HepG2 (cell line): ENCODE data around the gene UBE2G2. TPM values are rescaled to one million over a fixed set of nuclear protein-coding genes. Genes with fewer than 3 reads are reported as not detected.

ENCODE experiments used
- ATAC-seq: fragments of 200-7000 bp; cut with Tn5 transposase; 3 replicates; pipeline ENCODE4 v1.9.1; 2020; ENCODE audit warnings: mild to moderate bottlenecking, moderate library complexity
- BruUV-seq: library from RNA; stranded (reverse); fragments of 400-500 nt; replicated peaks from 2 replicates; lab custom pipeline; 2021; lab: Mats Ljungman, UMichigan
- CTCF ChIA-PET: fragments of 300-600 bp; formaldehyde crosslinking; extraction: SDS; loops from one replicate; lab custom pipeline; 2021; ENCODE audit warnings: low total read pairs, inconsistent platforms, low intra/inter-chr PET ratio; lab: Yijun Ruan, JAX
- POLR2A ChIA-PET: fragments of 350-600 bp; sonication (Branson Sonifier 250); formaldehyde crosslinking; loops from one replicate; lab custom pipeline; 2020; ENCODE audit warnings: antibody characterized with exemption, inconsistent platforms; lab: Yijun Ruan, JAX
- DNase-seq: peaks from one replicate; pipeline ENCODE4 v3.0.0-alpha.2; 2015; ENCODE audit warnings: low spot score
- FAIRE-seq: peaks from 3 replicates; lab custom pipeline; 2011; peaks lifted over from hg19 to GRCh38; lab: Jason Lieb, UNC
- H2AFZ ChIP-seq: one replicate; pipeline ENCODE4 v1.6.1; 2011; ENCODE audit warnings: low read length, inconsistent platforms
- H3K27ac ChIP-seq: fragments of 300-600 bp; 3 replicates; pipeline ENCODE4 v1.8.0; 2011; ENCODE audit warnings: mixed run types, mild to moderate bottlenecking, mixed read lengths, low read length, inconsistent platforms; ENCODE audit not compliant: insufficient read depth; ENCODE audit errors: extremely low read length
- H3K27me3 ChIP-seq, 2 experiments: fragments of 200-600 bp in 1 of 2; 2 replicates in 1 of 2; 3 replicates in 1 of 2; pipeline versions ENCODE4 v1.6.0 to v1.8.0; 2011; ENCODE audit warnings: low read length in 2 of 2, mild to moderate bottlenecking in 2 of 2, moderate library complexity in 2 of 2, inconsistent platforms in 1 of 2; ENCODE audit not compliant: insufficient read depth in 2 of 2, control insufficient read depth in 1 of 2
- H3K36me3 ChIP-seq, 2 experiments: fragments of 200-600 bp in 1 of 2; replicated peaks in 1 of 2; 2 replicates in 1 of 2; 3 replicates in 1 of 2; pipeline versions ENCODE4 v1.5.1 to v1.8.0; 2011; ENCODE audit warnings: low read length in 2 of 2, inconsistent platforms in 1 of 2; ENCODE audit not compliant: insufficient read depth in 2 of 2, control insufficient read depth in 1 of 2
- H3K4me1 ChIP-seq: 2 replicates; pipeline ENCODE4 v1.5.1; 2012; ENCODE audit warnings: low read length, inconsistent platforms; ENCODE audit not compliant: insufficient read depth
- H3K4me2 ChIP-seq: 2 replicates; pipeline ENCODE4 v1.6.0; 2011; ENCODE audit warnings: low read depth, low read length, inconsistent platforms
- H3K4me3 ChIP-seq, 3 experiments: fragments of 200-600 bp in 1 of 3; sonication (generic), shearing (Covaris generic) in 1 of 3; replicated peaks in 1 of 3; 2 replicates each; pipeline ENCODE4 v1.5.1; 2011 to 2016; ENCODE audit warnings: low read length in 3 of 3, inconsistent platforms in 2 of 3, low read depth in 2 of 3, mild to moderate bottlenecking in 2 of 3, control low read depth in 1 of 3, mixed read lengths in 1 of 3; ENCODE audit not compliant: insufficient read depth in 1 of 3
- H3K79me2 ChIP-seq: one replicate; pipeline ENCODE4 v1.6.1; 2011; ENCODE audit warnings: low read length, inconsistent platforms; ENCODE audit not compliant: insufficient read depth
- H3K9ac ChIP-seq: 2 replicates; pipeline ENCODE4 v1.6.0; 2011; ENCODE audit warnings: mild to moderate bottlenecking, low read depth, low read length, inconsistent platforms; ENCODE audit not compliant: insufficient read depth
- H3K9me3 ChIP-seq: 2 replicates; pipeline ENCODE4 v1.5.1; 2012; ENCODE audit warnings: mild to moderate bottlenecking, low read length
- H4K20me1 ChIP-seq: 2 replicates; pipeline ENCODE4 v1.6.0; 2011; ENCODE audit warnings: inconsistent platforms, mild to moderate bottlenecking, low read length, moderate library complexity; ENCODE audit not compliant: insufficient read depth
- BCL6 ChIP-seq: IDR thresholded peaks from 2 replicates; pipeline ENCODE4 v1.6.1; 2016; ENCODE audit warnings: missing genetic modification reagents, missing compliant biosample characterization
- GATAD2A ChIP-seq: IDR thresholded peaks from 2 replicates; pipeline ENCODE4 v1.6.1; 2016
- MED13 ChIP-seq: sonication (generic); formaldehyde crosslinking; IDR thresholded peaks from 2 replicates; pipeline ENCODE4 v1.5.0; 2020; ENCODE audit warnings: missing genetic modification reagents
- MXD4 ChIP-seq: IDR thresholded peaks from 2 replicates; pipeline ENCODE4 v1.6.1; 2016; ENCODE audit warnings: mild to moderate bottlenecking, missing biosample characterization, missing genetic modification reagents
- NFATC3 ChIP-seq: sonication (generic); formaldehyde crosslinking; IDR thresholded peaks from 2 replicates; pipeline ENCODE4 v1.5.1; 2020; ENCODE audit warnings: mild to moderate bottlenecking, missing genetic modification reagents
- NR2F2 ChIP-seq: IDR thresholded peaks from 2 replicates; pipeline ENCODE4 v1.6.1; 2012; ENCODE audit warnings: low read depth, inconsistent platforms, borderline replicate concordance
- ZFP1 ChIP-seq: IDR thresholded peaks from 2 replicates; pipeline ENCODE4 v1.6.1; 2016
- ZFP36 ChIP-seq: fragments of 150-350 bp; IDR thresholded peaks from 2 replicates; pipeline ENCODE4 v1.6.1; 2018; ENCODE audit warnings: borderline replicate concordance, low read length, low read depth; ENCODE audit not compliant: partially characterized antibody
- ZNF207 ChIP-seq: fragments of 450-650 bp; IDR thresholded peaks from 2 replicates; pipeline ENCODE4 v1.6.1; 2016; ENCODE audit warnings: antibody characterized with exemption, borderline replicate concordance
- ZNF317 ChIP-seq: sonication (generic); formaldehyde crosslinking; IDR thresholded peaks from 2 replicates; pipeline ENCODE4 v1.5.0; 2020; ENCODE audit warnings: mild to moderate bottlenecking, missing genetic modification reagents
- ZNF326 ChIP-seq: sonication (generic); formaldehyde crosslinking; IDR thresholded peaks from 2 replicates; pipeline ENCODE4 v1.4.0; 2020; ENCODE audit warnings: missing genetic modification reagents, borderline replicate concordance
- ZNF816 ChIP-seq: sonication (generic); formaldehyde crosslinking; IDR thresholded peaks from 2 replicates; pipeline ENCODE4 v1.8.0; 2022; ENCODE audit warnings: missing genetic modification reagents, mild to moderate bottlenecking, borderline replicate concordance
- ZNF891 ChIP-seq: sonication (generic); formaldehyde crosslinking; IDR thresholded peaks from 2 replicates; pipeline ENCODE4 v1.5.0; 2020; ENCODE audit warnings: mild to moderate bottlenecking, missing genetic modification reagents
- WGBS: methylation state at CpG from one replicate; pipeline ENCODE4 v1.1.6; 2017; ENCODE audit warnings: low lambda C conversion rate; 5-methylcytosine and 5-hydroxymethylcytosine counted together
- in situ Hi-C: cut with HindIII; loops from 2 replicates; pipeline ENCODE4 v1.10.0; 2017; ENCODE audit warnings: low pct_unique_long_range_greater_than_20kb; ENCODE audit not compliant: extremely low pct_ligation_motif_present
- intact Hi-C: fragments of 100-400 bp; cut with micrococcal nuclease; formaldehyde crosslinking; loops from one replicate; pipeline ENCODE4 v1.10.0; 2022; ENCODE audit not compliant: unreplicated experiment
- polyA plus RNA-seq, 8 experiments: library from polyadenylated mRNA; depleted of rRNA in 3 of 8; stranded (reverse) in 7 of 8; unstranded in 1 of 8; fragments of >200 nt; fragmentation: Illumina TruSeq in 4 of 8; extraction: Trizol in 4 of 8; gene quantifications; 2 replicates each; pipeline versions ENCODE4 v1.2.1 to v1.2.3, GENCODE V29; 2011 to 2016; ENCODE audit warnings: low read depth in 4 of 8, missing spikeins in 1 of 8, mixed read lengths in 1 of 8; ENCODE audit not compliant: insufficient read depth in 1 of 8
- total RNA-seq, 5 experiments: library from RNA; depleted of rRNA; stranded (reverse); fragments of >200 nt; fragmentation: Illumina TruSeq; extraction: Trizol; gene quantifications; 2 replicates each; pipeline ENCODE4 v1.2.3, GENCODE V29; 2016; ENCODE audit warnings: low read depth in 1 of 5
- TF ChIP-seq, protein P1 (sequence below): sonication (generic); formaldehyde crosslinking; IDR thresholded peaks from 2 replicates; pipeline ENCODE4 v1.4.0; 2020; ENCODE audit warnings: missing genetic modification reagents

The UBE2G2 gene
- total and polyA plus RNA-seq, 2 of the 13 experiments (the other 11 are each of a cell fraction or from before 2014, with no cell fraction given), result 55.4 to 92.0 TPM

DNA sequence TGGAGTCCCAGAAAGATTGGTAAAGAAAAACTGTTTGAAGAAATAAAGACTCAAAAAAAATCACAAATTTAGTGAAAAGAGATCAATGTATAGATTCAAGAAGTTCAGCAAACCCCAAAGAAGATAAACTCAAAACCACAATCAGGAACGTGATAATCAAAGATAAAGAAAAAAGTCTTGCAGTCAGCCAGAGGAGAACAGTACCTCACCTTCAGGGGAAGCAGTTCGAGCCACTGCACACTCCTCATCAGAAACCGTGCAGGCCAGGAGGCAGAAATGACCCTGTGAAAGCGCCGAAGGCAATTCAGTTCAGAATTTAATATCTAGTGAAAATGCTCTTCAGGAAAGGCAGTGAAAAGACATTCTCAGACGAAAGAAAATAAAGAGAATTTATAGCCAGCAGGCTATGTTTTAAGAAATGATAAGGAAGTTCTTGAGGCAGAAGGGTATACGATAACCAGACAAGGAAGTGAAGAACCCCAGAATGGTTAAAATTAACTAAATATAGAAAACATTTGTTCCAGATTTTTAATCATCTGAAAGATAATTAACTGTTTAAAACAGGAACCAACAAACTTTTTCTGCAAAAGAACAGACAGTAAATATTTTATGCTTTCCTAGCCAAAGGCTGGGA is 29.7 kb upstream of the UBE2G2 start (continued):
- TF ChIP-seq NFATC3, result no peak
- no peak for TF ChIP-seq GATAD2A (CRISPR knock-in tag)
- no peak for TF ChIP-seq MED13 (CRISPR knock-in tag)
- TF ChIP-seq, all 625 proteins: peak for 0

DNA sequence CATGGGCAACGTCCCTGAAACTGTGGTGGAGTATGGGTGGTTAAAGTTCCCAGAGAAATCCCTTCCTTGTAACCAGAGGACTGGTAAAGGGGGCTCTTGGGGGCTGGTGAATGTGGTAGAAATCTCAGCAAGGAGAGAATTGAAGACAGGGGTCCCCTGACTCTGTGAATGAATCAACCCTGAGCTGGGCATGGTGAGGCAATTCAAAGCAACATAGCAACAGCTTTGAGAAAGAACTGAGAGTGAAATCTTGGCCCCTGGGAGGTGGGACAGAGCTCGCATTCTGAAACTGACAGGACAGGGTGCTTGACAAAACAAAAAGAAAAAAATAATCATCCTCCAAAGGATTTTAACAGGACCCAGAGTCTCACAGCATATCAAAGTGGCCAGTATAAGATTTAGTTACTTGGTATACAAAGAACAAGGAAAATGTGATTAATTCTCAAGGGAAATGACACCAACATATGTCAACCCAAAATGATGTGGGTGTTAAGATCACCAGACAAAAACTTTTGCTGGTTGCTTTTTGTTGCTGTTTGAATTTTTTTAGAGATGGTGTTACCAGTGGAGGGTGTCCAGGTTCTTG is 28.0 kb upstream of the UBE2G2 start:
- POLR2A ChIA-PET, result no interaction called here
- no TSS peak for BruUV-seq
- Histone ChIP-seq H3K36me3 (no peaks in the 10 kb centered on the region), H2AFZ (no peak overlapping the region), H3K9me3 (peaks cover 29% of the 10 kb centered on the region), H3K4me2 (no peak overlapping the region), H3K79me2 (no peaks in the 10 kb centered on the region), H3K27me3 (peaks cover 2 to 11% of the 10 kb centered on the region in 2 experiments), H3K9ac (no peak overlapping the region), H3K27ac (no peak overlapping the region), H3K4me1 (peaks cover 7% of the 10 kb centered on the region; the same call in 1 of the 2 replicates), H4K20me1 (no peaks in the 10 kb centered on the region), H3K4me3 (no peak overlapping the region)
- FAIRE-seq (no peak), DNase-seq (no peak), ATAC-seq (no peak)
- WGBS, result 24% methylated on average over 2 of the region's 2 CpGs
- CTCF ChIA-PET, result no interaction called here
- in situ Hi-C loops, result no loop called here
- intact Hi-C loops, result no loop called here
- no peak for TF ChIP-seq MXD4 (CRISPR knock-in tag)

DNA sequence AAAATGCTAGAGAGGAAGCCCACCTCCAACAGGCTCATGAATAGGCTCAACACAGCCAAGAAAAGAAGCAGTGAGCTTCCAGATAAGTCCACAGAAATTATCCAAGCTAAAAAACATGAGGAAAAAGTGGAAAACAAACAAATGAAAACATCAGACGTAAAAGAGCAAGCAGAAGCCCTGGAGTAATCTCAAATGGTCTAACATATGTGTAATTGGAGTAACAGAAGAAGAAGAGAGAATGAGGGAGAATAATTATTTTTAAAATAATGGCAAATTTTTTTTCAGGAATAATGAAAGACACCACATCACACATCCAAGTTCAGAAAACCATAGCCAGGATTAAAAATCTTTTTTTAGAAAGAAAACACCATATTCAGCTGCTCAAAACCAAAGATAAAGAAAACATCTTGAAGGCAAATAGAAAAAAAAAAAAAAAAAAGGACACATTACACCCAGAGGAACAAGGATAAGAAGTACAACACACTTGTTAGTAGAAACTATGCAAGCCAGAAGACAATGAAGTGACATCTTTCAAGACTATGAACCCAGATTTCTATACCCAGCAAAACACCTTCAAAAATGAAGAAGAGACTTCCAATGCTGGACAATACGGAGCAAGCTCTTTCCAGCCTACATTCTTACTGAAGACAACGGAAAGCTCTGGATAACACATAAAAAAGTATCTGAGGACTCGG is 26.9 kb upstream of the UBE2G2 start:
- FAIRE-seq (no peak), ATAC-seq (no peak), DNase-seq (no peak)
- Histone ChIP-seq H3K4me3 (no peak overlapping the region), H3K27ac (no peak overlapping the region), H3K4me1 (no peaks in the 10 kb centered on the region), H3K79me2 (no peaks in the 10 kb centered on the region), H3K4me2 (no peak overlapping the region), H3K9ac (no peak overlapping the region), H2AFZ (no peak overlapping the region), H4K20me1 (no peaks in the 10 kb centered on the region), H3K9me3 (peaks cover 33% of the 10 kb centered on the region), H3K27me3 (no peaks in the 10 kb centered on the region; a peak in 3 of 5 replicates), H3K36me3 (no peaks in the 10 kb centered on the region)
- in situ Hi-C loops (no loop called here), intact Hi-C loops (no loop called here)
- WGBS, result 14% methylated on average over 4 of the region's 4 CpGs
- no peak for TF ChIP-seq BCL6 (CRISPR knock-in tag)
- no peak for TF ChIP-seq NR2F2
- peak; percentile 88 for TF ChIP-seq ZNF317 (CRISPR knock-in tag)
- no peak for TF ChIP-seq ZNF816 (CRISPR knock-in tag)
- peak; percentile 91; the same call in 1 of the 2 replicates for TF ChIP-seq ZFP1 (CRISPR knock-in tag)
- TF ChIP-seq ZFP36, result no peak
- TF ChIP-seq ZNF326 (CRISPR knock-in tag), result no peak
- no peak for TF ChIP-seq ZNF207
- TF ChIP-seq ZNF891 (CRISPR knock-in tag), result no peak
- TF ChIP-seq, protein P1, sequence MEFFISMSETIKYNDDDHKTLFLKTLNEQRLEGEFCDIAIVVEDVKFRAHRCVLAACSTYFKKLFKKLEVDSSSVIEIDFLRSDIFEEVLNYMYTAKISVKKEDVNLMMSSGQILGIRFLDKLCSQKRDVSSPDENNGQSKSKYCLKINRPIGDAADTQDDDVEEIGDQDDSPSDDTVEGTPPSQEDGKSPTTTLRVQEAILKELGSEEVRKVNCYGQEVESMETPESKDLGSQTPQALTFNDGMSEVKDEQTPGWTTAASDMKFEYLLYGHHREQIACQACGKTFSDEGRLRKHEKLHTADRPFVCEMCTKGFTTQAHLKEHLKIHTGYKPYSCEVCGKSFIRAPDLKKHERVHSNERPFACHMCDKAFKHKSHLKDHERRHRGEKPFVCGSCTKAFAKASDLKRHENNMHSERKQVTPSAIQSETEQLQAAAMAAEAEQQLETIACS (CRISPR knock-in tag), result no peak
- no TSS peak for BruUV-seq
- ChIA-PET POLR2A (interaction anchor here (0.6 kb wide), 1 partner anchor 27 kb away, joined by 4 read pairs; the partner anchor contains the start of gene UBE2G2), CTCF (no interaction called here)
